HG03558 (cell line): ENCODE data around the gene GRIK4.

Source experiments
- ATAC-seq: cut with Tn5 transposase; IDR thresholded peaks from one replicate; pipeline ENCODE4 v1.9.1; 2021; ENCODE audit warnings: moderate number of reproducible peaks; ENCODE audit not compliant: unreplicated experiment; ENCODE audit errors: extremely low read depth

GRIK4 gene

GRCh38 chr11:120918257-120918656, 406.7 kb downstream of the GRIK4 start:
- no peak for ATAC-seq

GRCh38 chr11:120919045-120919444, 407.5 kb downstream of the GRIK4 start:
- no peak for ATAC-seq

DNA sequence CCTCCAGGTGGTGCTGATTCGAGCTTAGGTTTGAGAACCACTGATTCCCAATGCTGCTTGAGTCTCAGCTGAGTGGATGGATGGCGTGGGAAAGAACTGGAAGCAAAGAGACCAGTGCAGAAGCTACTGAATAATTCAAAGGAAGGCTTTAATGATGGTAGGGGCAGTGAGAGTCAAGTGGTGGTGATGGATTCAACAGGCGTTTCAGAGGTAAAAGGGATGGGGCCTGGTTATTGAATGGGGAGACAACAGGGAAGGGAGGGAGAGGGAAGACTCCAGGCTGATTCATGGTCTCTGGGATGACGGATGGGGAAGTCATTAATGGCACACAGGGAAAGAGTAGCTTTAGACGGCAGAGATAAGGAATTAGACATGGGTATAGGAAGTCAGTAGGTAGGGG, 408.0 kb downstream of the GRIK4 start:
- ATAC-seq, result no peak

DNA sequence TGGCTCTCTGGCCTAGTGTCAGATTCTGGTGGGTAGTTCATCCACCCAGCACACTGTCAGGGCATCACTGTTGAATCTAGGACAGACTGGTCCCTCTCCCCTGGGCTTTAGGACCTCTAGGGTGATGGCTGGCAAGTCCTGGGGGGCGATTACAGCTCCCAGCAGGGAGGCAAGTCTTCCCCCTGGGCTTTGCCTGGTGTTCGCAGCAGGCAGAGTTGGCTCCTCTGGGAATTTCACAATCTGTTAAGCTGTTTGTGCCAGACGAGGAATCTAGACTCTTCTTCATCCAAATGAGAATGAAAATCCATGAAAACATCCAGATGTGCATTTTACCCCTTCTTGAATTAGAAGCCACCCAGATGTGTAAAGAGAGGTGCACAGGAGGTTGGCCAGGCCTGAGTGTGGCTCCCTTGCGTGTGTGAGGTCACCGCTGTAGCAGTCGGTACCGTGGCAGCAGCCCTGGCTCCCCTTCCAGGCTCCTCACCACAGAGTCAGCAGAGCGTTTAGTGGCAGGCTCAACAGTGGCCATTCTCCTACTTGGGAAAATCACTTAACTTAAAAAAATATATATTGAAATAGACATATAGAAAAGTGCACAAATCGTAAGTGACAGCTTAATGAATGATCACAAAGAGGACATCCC, 412.4 kb downstream of the GRIK4 start:
- no peak for ATAC-seq

GRCh38 chr11:120925944-120926343, 414.4 kb downstream of the GRIK4 start:
- ATAC-seq, result peak; percentile 97

DNA sequence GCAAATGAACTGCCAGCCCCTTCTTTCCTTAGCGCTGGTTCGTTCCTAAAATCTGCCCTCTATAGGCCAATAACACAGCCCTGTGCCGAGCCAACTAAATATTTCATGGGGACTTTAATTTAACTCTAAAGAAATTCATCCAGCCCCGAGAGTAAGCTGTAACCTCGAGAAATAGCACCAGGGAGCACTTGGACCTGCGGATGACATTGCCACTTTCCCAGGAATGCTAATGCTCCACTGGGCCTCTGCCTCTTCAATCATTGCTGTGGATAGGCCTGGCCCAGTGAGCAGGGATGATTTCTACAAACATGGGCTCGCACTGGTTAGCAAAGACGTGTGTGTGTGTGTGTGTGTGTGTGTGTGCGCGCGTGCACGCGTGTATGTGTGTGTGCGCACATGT, 417.1 kb downstream of the GRIK4 start:
- ATAC-seq, result no peak

- ATAC-seq, result no peak
These were observed 417.5 kb downstream of the GRIK4 start for GRCh38 chr11:120929090-120929489.

GRCh38 chr11:120929664-120930154, 418.2 kb downstream of the GRIK4 start:
- ATAC-seq, result no peak

DNA sequence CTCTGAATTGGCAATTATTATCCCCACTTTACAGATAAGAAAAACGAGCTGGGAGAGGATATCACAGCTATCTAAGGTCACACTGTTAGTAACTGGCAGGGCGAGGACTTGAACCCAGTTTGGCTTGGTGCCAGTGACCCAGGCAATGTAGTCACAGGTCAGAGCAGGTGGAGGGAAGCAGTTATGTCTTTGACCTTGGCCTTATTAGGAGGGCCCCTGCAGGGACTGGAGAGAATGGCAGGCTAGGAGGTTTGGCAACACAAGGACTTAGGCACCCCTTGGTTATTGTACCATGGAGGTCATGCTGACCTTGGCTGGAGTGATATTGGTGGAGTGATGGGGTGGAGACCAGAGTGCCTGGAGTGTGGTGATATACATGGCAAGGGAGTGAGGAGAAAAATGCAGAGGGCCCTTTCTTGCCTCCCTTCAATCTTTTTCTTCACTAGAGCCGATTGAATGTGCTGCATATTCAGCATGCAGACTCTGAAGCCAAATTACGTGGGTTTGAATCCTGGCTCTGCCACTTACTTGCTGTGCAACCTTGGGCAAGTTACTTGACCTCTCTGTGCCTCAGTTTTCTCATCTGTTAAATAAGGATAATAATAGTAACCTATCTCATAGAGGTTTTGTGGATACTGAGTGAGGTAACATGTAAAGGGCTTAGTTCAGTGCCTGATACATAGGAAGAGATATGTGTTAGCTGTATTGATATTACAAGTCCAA, 419.7 kb downstream of the GRIK4 start:
- ATAC-seq, result no peak

- no peak for ATAC-seq
These were observed 420.9 kb downstream of the GRIK4 start for GRCh38 chr11:120932305-120932915.

DNA sequence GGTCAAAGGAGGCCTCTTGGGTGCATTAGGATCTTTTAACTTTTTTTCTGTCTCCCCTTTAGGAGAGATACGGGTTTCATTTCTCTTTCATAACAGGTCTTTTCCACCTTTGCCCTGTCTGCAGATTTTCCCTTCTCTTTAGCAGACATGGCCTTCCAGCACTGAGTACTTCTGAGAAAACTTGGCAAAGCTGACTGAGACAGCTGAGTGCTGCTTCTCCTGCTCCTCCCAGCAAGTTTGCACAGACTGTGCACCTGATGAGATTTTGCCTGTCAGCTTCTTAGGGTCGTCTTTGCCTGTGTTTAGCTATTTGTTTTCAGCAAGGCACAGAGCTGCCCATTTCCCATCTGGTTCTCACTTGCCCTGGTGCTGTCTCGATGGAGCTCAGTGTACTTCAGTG, 424.8 kb downstream of the GRIK4 start:
- ATAC-seq, result no peak

GRCh38 chr11:120937501-120937900, 426.0 kb downstream of the GRIK4 start:
- no peak for ATAC-seq

GRCh38 chr11:120938260-120938659, 426.7 kb downstream of the GRIK4 start:
- ATAC-seq, result no peak

DNA sequence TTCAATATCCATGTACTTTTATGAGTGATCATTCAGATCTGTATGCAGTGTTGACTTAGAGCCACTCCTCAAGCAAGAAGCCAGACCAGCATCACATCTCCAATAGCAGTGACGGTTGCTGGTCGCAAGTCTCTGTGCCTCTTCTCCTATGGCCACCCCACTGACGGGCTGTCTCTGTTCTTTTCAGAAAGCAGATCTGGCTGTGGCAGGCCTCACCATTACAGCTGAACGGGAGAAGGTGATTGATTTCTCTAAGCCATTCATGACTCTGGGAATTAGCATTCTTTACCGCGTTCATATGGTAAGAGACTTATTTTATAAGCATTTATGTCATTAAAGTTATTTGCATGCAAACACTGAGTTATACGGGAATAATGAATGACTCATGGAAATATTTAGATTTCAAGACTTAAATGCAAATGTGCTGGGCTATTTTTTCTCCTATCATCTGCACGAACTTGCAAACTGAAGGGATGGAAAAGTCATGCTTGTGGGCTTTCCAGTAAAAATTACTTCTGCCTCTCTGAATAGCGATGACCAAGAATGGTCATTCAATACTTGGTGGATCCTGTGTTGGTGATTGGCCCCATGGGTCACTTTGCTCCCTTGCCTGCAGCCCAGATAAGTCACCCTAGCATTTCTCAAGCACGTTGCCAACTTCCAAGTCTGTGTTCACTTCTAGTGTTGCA, 428.8 kb downstream of the GRIK4 start:
- ATAC-seq, result no peak

GRCh38 chr11:120941000-120941399, 429.5 kb downstream of the GRIK4 start:
- ATAC-seq, result no peak

DNA sequence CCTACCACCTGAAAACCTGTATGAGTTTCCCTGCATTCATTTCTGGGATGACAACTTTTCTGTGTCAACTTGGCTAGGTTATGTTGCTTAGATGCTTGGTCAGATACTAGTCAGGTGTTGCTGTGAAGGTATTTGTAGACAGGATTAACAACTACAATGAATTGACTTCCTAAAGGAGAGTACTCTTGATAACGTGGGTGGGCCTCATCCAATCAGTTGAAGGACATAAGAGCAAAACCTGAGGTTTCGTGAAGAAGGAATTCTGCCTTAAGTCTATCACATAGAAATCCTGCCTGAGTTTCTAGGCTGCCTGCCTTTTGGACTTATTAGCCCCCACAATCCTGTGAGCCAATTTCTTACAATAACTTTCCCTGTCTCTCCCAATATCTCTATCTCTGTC, 431.2 kb downstream of the GRIK4 start:
- ATAC-seq, result no peak

DNA sequence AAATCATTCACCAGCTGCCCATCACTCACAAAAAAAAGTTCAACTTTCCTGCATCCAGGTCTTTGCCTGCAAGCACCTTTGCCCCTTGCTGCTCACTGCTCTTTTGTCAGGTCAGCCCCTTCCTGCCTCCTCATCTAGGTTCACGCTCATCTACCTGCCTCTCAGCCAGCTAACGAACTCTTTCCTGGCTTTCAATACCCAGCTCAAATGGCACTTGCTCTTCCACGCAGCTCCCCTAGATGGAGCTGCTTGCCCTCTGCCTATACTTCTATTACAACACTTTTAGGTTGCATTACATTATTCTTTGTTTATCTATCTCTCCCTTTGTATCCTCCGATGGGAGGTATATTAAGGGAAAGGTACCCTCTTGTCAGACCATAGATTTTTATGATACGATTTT, 433.5 kb downstream of the GRIK4 start:
- no peak for ATAC-seq

GRCh38 chr11:120950880-120951279, 439.3 kb downstream of the GRIK4 start:
- ATAC-seq, result no peak

DNA sequence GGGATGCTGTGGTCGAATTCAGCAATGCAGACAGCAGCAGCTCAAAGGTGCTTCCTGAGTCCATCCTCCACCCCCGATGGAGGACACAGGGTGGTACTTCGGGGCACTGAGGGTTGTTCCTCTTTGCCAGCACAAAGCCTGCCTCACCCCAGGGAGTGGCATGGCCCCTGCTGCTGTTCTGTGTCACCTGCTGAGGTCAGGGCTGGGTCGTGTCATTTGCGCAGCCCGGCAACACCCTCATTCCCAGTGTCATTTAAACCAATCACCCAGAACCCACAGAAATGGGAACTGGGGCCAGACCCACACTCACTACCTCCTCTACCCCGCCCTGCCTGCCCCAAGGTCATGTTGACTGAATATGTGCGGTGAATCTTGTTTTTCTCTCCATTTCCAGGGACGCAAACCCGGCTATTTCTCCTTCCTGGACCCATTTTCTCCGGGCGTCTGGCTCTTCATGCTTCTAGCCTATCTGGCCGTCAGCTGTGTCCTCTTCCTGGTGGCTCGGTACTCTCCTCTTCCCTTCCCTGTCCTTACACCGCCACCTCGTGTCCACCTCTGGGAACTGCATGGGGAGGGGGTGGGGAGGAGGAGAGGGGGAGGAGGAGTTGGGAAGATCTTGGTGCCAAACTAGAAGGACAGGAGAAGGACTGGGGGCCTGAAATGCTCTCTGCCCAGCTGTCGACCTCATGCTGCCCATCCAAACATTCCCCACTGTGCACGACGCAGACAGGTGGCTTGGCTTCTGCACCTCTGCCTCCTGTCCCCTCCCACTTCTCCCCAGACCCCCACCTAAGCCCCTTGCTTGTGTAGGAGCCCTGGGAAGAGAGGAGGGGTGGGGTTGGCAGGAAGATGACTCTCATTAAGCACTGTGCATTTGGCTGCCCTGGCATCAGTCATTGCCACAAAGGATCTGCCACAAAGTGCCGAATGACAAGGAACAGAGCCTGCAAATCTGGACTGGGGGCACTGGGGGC, 441.2 kb downstream of the GRIK4 start:
- no peak for ATAC-seq

DNA sequence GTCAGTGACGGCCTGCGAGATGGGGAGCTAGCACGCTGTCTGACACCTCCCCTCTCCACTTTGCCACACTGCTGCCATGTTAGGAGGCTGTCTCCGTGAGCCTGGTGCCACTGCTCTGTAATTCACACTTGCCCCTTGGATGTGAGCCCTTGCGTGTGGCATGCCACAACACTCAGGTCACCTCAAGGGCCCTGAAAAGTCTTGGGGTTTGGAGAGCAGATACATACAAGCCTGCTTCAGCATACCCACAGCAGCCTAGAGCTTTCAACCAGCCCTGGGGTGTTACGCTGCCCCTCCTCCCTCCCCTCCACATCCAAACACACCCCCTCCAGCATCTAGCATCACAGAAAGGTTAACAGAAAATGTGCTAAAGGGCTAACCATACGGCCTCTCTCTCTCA, 442.8 kb downstream of the GRIK4 start:
- ATAC-seq, result no peak
